Parathyroid adenoma (tissue), 2 donors: Measurements from ENCODE around the gene AKR1E2.

ENCODE experiments used
- H2AFZ ChIP-seq: fragments of 300-600 bp; sonication (generic); one replicate; pipeline ENCODE4 v1.7.0; 2017; ENCODE audit warnings: antibody characterized with exemption, mild to moderate bottlenecking
- H3K27ac ChIP-seq: fragments of 300-600 bp; sonication (generic); one replicate; pipeline ENCODE4 v1.7.0; 2017
- H3K27me3 ChIP-seq: fragments of 300-600 bp; sonication (generic); one replicate; pipeline ENCODE4 v1.7.0; 2017; ENCODE audit warnings: low read length; ENCODE audit not compliant: control insufficient read depth, insufficient read depth
- H3K36me3 ChIP-seq: fragments of 300-600 bp; sonication (generic); one replicate; pipeline ENCODE4 v1.7.0; 2017; ENCODE audit warnings: low read length; ENCODE audit not compliant: control insufficient read depth, insufficient read depth
- H3K4me1 ChIP-seq: fragments of 300-600 bp; sonication (generic); one replicate; pipeline ENCODE4 v1.7.0; 2017; ENCODE audit warnings: control low read depth
- H3K4me2 ChIP-seq: fragments of 300-600 bp; sonication (generic); one replicate; pipeline ENCODE4 v1.7.0; 2017; ENCODE audit warnings: low read length
- H3K4me3 ChIP-seq: fragments of 300-600 bp; sonication (generic); one replicate; pipeline ENCODE4 v1.7.0; 2017; ENCODE audit warnings: low read depth, low read length
- H3K79me2 ChIP-seq: fragments of 300-600 bp; sonication (generic); one replicate; pipeline ENCODE4 v1.7.0; 2017; ENCODE audit warnings: control low read depth
- H3K9ac ChIP-seq: fragments of 300-600 bp; sonication (generic); one replicate; pipeline ENCODE4 v1.7.0; 2017; ENCODE audit warnings: mild to moderate bottlenecking
- H3K9me3 ChIP-seq: fragments of 300-600 bp; sonication (generic); one replicate; pipeline ENCODE4 v1.7.0; 2017; ENCODE audit warnings: low read length; ENCODE audit not compliant: control insufficient read depth
- TF ChIP-seq, protein P1 (sequence below): fragments of 300-600 bp; sonication (generic); IDR thresholded peaks from one replicate; pipeline ENCODE4 v1.7.0; 2017; ENCODE audit warnings: antibody characterized with exemption, mild to moderate bottlenecking
- donor health status: primary hyperparathyroidism.

The AKR1E2 gene

DNA sequence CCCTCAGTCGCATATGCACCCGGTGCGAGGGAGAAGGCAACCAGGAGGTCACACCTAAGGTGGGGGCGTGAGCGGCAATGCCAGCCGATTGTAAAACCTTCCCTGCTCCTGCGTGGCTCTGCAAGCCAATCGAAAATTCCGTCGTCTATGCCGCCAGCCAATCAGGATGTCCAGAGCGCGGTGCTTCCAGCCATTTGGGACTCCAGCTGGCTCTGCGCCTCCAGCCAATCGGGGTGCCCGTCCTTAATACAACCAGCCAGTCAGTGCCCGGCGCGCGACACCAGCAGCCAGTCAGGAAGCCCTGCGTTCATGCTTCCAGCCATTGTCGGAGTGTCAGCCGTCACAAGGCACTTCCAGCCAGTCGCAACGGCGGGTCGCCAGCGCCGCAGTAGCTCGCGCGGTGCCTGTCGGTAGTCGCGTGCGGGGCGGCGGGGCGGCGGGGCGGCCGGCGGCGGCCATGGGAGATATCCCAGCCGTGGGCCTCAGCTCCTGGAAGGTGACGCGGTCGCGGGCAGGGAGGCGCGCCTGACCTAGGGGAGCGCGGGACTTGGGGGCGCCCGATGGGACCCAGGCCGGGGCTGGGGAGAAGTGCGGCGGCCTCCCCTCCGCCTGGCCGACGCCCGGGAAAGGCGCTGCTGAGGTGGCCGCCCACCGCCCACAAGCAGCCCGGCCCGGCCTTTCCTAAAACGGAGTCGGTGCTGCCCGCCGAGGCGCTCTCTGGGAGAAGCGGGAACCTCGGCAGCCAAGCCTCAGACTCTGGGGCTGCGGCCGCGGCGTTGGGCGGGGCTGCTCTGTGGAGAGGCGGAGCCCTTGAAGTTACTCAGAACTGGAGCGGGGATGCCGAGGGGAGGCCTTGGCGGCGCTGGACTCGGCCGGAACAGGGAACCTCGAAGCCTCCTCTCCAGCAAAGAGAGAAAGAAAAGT, at the start of gene AKR1E2:
Gene AKR1E2, plus strand, starts transcription at position 340 of the 924 bp plus-strand sequence. Its CDS starts 118 bp downstream, at position 458.
- H2AFZ ChIP-seq: peak within 1 kb of the TSS; percentile 97
- H3K9ac ChIP-seq: peak within 1 kb of the TSS; percentile 7
- TF ChIP-seq, protein P1, sequence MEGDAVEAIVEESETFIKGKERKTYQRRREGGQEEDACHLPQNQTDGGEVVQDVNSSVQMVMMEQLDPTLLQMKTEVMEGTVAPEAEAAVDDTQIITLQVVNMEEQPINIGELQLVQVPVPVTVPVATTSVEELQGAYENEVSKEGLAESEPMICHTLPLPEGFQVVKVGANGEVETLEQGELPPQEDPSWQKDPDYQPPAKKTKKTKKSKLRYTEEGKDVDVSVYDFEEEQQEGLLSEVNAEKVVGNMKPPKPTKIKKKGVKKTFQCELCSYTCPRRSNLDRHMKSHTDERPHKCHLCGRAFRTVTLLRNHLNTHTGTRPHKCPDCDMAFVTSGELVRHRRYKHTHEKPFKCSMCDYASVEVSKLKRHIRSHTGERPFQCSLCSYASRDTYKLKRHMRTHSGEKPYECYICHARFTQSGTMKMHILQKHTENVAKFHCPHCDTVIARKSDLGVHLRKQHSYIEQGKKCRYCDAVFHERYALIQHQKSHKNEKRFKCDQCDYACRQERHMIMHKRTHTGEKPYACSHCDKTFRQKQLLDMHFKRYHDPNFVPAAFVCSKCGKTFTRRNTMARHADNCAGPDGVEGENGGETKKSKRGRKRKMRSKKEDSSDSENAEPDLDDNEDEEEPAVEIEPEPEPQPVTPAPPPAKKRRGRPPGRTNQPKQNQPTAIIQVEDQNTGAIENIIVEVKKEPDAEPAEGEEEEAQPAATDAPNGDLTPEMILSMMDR: no peak

DNA sequence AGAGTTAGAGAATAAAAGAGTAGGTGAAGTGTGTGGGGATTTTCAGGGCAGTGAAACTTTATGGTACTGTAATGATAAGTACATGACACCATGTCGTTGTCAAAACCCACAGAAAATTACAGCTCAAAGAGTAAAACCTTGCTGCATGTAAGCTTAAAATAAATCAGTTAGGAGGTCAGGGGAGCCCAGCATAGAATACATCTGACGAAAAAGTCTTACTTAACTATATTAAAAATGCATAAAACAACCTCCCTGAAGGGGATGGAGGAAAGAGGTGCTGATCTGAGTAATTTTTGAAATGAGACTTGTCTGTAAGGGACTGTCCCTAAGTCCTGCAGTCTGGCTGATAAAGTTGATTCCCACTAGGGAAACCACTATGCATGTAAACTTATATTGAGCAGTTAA, 49.8 kb upstream of the AKR1E2 start:
- TF ChIP-seq, protein P1: no peak
- Histone ChIP-seq H2AFZ (no peak overlapping the region), H3K27ac (no peak overlapping the region), H3K9ac (no peak overlapping the region), H3K9me3 (no peaks in the 10 kb centered on the region), H3K4me3 (no peak overlapping the region), H3K79me2 (no peaks in the 10 kb centered on the region), H3K27me3 (no peaks in the 10 kb centered on the region), H3K4me2 (no peak overlapping the region), H3K36me3 (no peaks in the 10 kb centered on the region), H3K4me1 (no peaks in the 10 kb centered on the region)

More for the DNA sequence above, at the start of gene AKR1E2:
- Histone ChIP-seq H3K4me2 (peak within 1 kb of the TSS; percentile 69), H3K79me2 (no peaks in the 10 kb centered on the region), H3K4me1 (no peaks in the 10 kb centered on the region), H3K4me3 (peak within 1 kb of the TSS; percentile 64), H3K27me3 (no peaks in the 10 kb centered on the region), H3K9me3 (no peaks in the 10 kb centered on the region), H3K36me3 (no peaks in the 10 kb centered on the region), H3K27ac (peak within 1 kb of the TSS; percentile 64)

DNA sequence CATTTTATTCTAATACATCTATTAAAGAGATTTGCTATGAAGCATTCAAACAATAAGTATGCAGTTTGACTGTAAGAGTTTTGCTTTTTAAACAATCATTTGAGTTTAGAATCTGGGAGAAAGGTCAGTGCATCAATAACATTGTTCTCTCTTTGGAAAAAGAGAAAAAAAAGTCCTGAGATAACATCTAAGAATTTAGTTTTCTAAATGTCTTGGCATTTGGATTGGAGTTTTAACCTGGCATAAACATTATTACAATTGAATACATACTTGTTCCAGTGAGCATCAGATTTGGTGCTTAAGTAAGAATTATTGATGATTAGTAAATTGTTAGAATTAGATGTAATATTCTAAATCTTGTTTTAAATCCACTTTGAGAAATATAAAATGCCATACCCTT, 47.2 kb upstream of the AKR1E2 start:
- no peaks in the 10 kb centered on the region for H3K4me1 ChIP-seq
- H3K36me3 ChIP-seq: no peaks in the 10 kb centered on the region
- TF ChIP-seq, protein P1: no peak
- H2AFZ ChIP-seq: no peak overlapping the region
- no peaks in the 10 kb centered on the region for H3K27me3 ChIP-seq
- H3K27ac ChIP-seq: no peak overlapping the region
- H3K79me2 ChIP-seq: no peaks in the 10 kb centered on the region
- no peak overlapping the region for H3K9ac ChIP-seq
- H3K4me3 ChIP-seq: no peak overlapping the region
- no peak overlapping the region for H3K4me2 ChIP-seq
- H3K9me3 ChIP-seq: no peaks in the 10 kb centered on the region

DNA sequence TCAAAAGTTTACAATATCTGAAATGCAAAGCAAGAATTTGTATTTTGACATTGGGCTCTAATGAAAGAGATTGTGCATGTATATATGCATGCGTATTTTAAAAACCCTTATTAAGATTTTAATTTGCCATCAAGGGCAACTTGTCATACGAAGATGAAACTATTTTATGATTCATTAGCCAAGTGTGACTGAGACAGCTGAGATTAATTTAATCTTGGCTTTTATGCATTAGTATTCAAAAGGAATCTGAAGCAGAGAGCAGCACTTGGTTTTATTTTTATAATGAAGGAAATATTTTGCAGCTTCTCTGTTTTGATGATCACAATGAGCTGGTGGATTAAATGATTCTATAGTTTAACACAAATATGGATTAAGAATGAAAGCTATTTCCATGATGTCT, 45.9 kb upstream of the AKR1E2 start:
- Histone ChIP-seq H3K79me2 (no peaks in the 10 kb centered on the region), H3K4me1 (no peaks in the 10 kb centered on the region), H3K27me3 (no peaks in the 10 kb centered on the region), H3K4me2 (no peak overlapping the region), H3K9me3 (no peaks in the 10 kb centered on the region), H3K4me3 (no peak overlapping the region), H3K9ac (no peak overlapping the region), H3K36me3 (no peaks in the 10 kb centered on the region), H2AFZ (no peak overlapping the region), H3K27ac (no peak overlapping the region)
- TF ChIP-seq, protein P1: no peak
